Stimulated activated CD4-positive, alpha-beta T cell treated with anti-CD3 and anti-CD28 coated beads, Interleukin-1b, Interleukin-23, amount 100 ng/mL, for 4 hours (primary cell): ENCODE results near the gene CNIH2.
A peak's percentile ranks its signal among the peaks of the same experiment; 100 is the strongest.
"Not testable (repeated sequence)": the region's sequence is repeated elsewhere in the genome, so short reads cannot be mapped to it uniquely, and the experiment has no call there.

Source experiments
- DNase-seq, 2 donors: peaks; one replicate each; pipeline ENCODE4 v3.0.0-alpha.2; 2020; ENCODE audit warnings: low read depth in 2 of 2

CNIH2 gene

GRCh38 chr11:66291303-66291705 is 13.3 kb downstream of the CNIH2 start:
- no peak for DNase-seq

GRCh38 chr11:66291706-66292542 is 13.9 kb downstream of the CNIH2 start, which contains the start of gene TMEM151A:
TMEM151A (plus strand) TSS chr11:66291894; CDS start chr11:66292014, 120 bp downstream.
- peak in 1 of 2 donors; percentile 47 for DNase-seq

GRCh38 chr11:66292543-66293332 is 14.8 kb downstream of the CNIH2 start:
- DNase-seq, result no peak

GRCh38 chr11:66293352-66293751 is 15.4 kb downstream of the CNIH2 start:
- DNase-seq, result no peak

GRCh38 chr11:66293777-66294625 is 16.0 kb downstream of the CNIH2 start:
- DNase-seq, result no peak

- DNase-seq, result no peak
These were observed 16.9 kb downstream of the CNIH2 start for GRCh38 chr11:66294626-66295620.

- DNase-seq, result no peak
These were observed 19.6 kb downstream of the CNIH2 start for GRCh38 chr11:66297610-66298009.

GRCh38 chr11:66299186-66299585 is 21.2 kb downstream of the CNIH2 start:
- no peak for DNase-seq

GRCh38 chr11:66302656-66303055 is 24.7 kb downstream of the CNIH2 start:
- no peak for DNase-seq

GRCh38 chr11:66309475-66309874 is 31.5 kb downstream of the CNIH2 start:
- no peak for DNase-seq

- no peak for DNase-seq
These were observed 32.3 kb downstream of the CNIH2 start for GRCh38 chr11:66310324-66310723.

- not testable (repeated sequence) for DNase-seq
These were observed 32.9 kb downstream of the CNIH2 start for GRCh38 chr11:66310803-66311440.

- DNase-seq, result no peak
These were observed 33.5 kb downstream of the CNIH2 start for GRCh38 chr11:66311470-66311964.

- peak; percentile 96 to 99 for DNase-seq
These were observed 34.1 kb downstream of the CNIH2 start for GRCh38 chr11:66311965-66312548.

GRCh38 chr11:66312549-66313320 is 34.8 kb downstream of the CNIH2 start:
- peak; percentile 97 to 98 for DNase-seq

- DNase-seq, result no peak
These were observed 35.6 kb downstream of the CNIH2 start for GRCh38 chr11:66313321-66314185.

GRCh38 chr11:66314186-66314501 is 36.2 kb downstream of the CNIH2 start:
- DNase-seq, result no peak
